A549 (cell line): Measurements from ENCODE around the gene PTGER1. TPM values are rescaled to one million over a fixed set of nuclear protein-coding genes. Genes with fewer than 3 reads are reported as not detected.

Source experiments
- ATAC-seq, 2 experiments: fragments of 200-7000 bp in 1 of 2; fragments of >200 bp in 1 of 2; cut with Nextera tagmentation in 1 of 2; cut with Tn5 transposase in 1 of 2; 3 replicates each; pipeline versions ENCODE4 v1.8.0 to v1.9.1; 2018 to 2020; ENCODE audit warnings: mild to moderate bottlenecking in 1 of 2, moderate library complexity in 1 of 2
- CTCF ChIA-PET: fragments of 300-600 bp; sonication (Branson Sonifier 250); formaldehyde crosslinking; extraction: SDS; loops from one replicate; lab custom pipeline; 2021; ENCODE audit warnings: antibody characterized with exemption, inconsistent platforms; lab: Yijun Ruan, JAX
- POLR2A ChIA-PET: fragments of 350-600 bp; formaldehyde crosslinking; extraction: SDS; loops from one replicate; lab custom pipeline; 2021; ENCODE audit warnings: antibody characterized with exemption, inconsistent platforms; lab: Yijun Ruan, JAX
- DNase-seq, 2 experiments: peaks; one replicate each; pipeline versions ENCODE4 v3.0.0 to v3.0.0-alpha.2; 2011 to 2016; ENCODE audit warnings: low read depth in 1 of 2, low spot score in 1 of 2
- FAIRE-seq: peaks from 2 replicates; lab custom pipeline; 2011; peaks lifted over from hg19 to GRCh38; lab: Jason Lieb, UNC
- H3K27ac ChIP-seq, 2 experiments: fragments of >200 bp; sonication (Bioruptor Twin); formaldehyde crosslinking; 3 replicates each; pipeline ENCODE4 v1.5.1; 2016 to 2017
- H3K4me1 ChIP-seq: fragments of >200 bp; sonication (Bioruptor Twin); formaldehyde crosslinking; 3 replicates; pipeline ENCODE4 v1.6.1; 2016
- H3K4me2 ChIP-seq: fragments of >200 bp; sonication (Bioruptor Twin); formaldehyde crosslinking; 3 replicates; pipeline ENCODE4 v1.6.1; 2016
- H3K4me3 ChIP-seq: fragments of >200 bp; sonication (Bioruptor Twin); formaldehyde crosslinking; 3 replicates; pipeline ENCODE4 v1.5.1; 2016
- H3K9me3 ChIP-seq: fragments of >200 bp; sonication (Bioruptor Twin); formaldehyde crosslinking; 3 replicates; pipeline ENCODE4 v1.6.1; 2016
- CEBPB ChIP-seq, 2 experiments: fragments of >200 bp in 1 of 2; sonication (Bioruptor Twin) in 1 of 2; formaldehyde crosslinking in 1 of 2; IDR thresholded peaks; 2 replicates each; pipeline ENCODE4 v1.6.1; 2012 to 2016
- CHD4 ChIP-seq: fragments of 200-600 bp; sonication (generic); IDR thresholded peaks from 2 replicates; pipeline ENCODE4 v1.6.1; 2016; ENCODE audit warnings: antibody characterized with exemption, mild to moderate bottlenecking, borderline replicate concordance
- EHF ChIP-seq: fragments of 250-450 bp; sonication (Bioruptor Pico); IDR thresholded peaks from 2 replicates; pipeline ENCODE4 v1.5.0; 2020; ENCODE audit warnings: mild to moderate bottlenecking
- EP300 ChIP-seq, 2 experiments: fragments of >200 bp; sonication (Bioruptor Twin); formaldehyde crosslinking; IDR thresholded peaks; 2 replicates in 1 of 2; 3 replicates in 1 of 2; pipeline ENCODE4 v1.6.1; 2016 to 2017
- FOSB ChIP-seq: fragments of 250-450 bp; sonication (Bioruptor Pico); IDR thresholded peaks from 2 replicates; pipeline ENCODE4 v1.5.0; 2020; ENCODE audit warnings: mild to moderate bottlenecking, moderate library complexity
- FOSL2 ChIP-seq, 2 experiments: fragments of 450-650 bp in 1 of 2; fragments of >200 bp in 1 of 2; sonication (Bioruptor Twin) in 1 of 2; formaldehyde crosslinking; IDR thresholded peaks; 2 replicates each; pipeline versions ENCODE4 v1.5.0 to v1.6.1; 2016 to 2020; ENCODE audit warnings: mild to moderate bottlenecking in 1 of 2, moderate library complexity in 1 of 2
- FOXS1 ChIP-seq: fragments of 250-450 bp; sonication (Bioruptor Pico); IDR thresholded peaks from 2 replicates; pipeline ENCODE4 v1.5.0; 2020; ENCODE audit warnings: mild to moderate bottlenecking, moderate library complexity
- HEYL ChIP-seq: fragments of 250-450 bp; sonication (Bioruptor Pico); IDR thresholded peaks from 2 replicates; pipeline ENCODE4 v1.8.0; 2021; ENCODE audit warnings: mild to moderate bottlenecking, moderate library complexity
- HOXB13 ChIP-seq: fragments of 250-450 bp; sonication (Bioruptor Pico); IDR thresholded peaks from 2 replicates; pipeline ENCODE4 v1.5.0; 2020; ENCODE audit warnings: low read depth, mild to moderate bottlenecking, moderate library complexity
- HOXB5 ChIP-seq: fragments of 250-450 bp; sonication (Bioruptor Pico); IDR thresholded peaks from 2 replicates; pipeline ENCODE4 v1.5.0; 2020; ENCODE audit warnings: mild to moderate bottlenecking, moderate library complexity
- KDM1A ChIP-seq: fragments of 200-600 bp; sonication (generic); IDR thresholded peaks from 2 replicates; pipeline ENCODE4 v1.6.1; 2016; ENCODE audit warnings: low read depth, mild to moderate bottlenecking
- PHF8 ChIP-seq: fragments of 200-600 bp; sonication (generic); IDR thresholded peaks from 2 replicates; pipeline ENCODE4 v1.6.1; 2016; ENCODE audit warnings: low read depth, mild to moderate bottlenecking, antibody characterized with exemption, moderate library complexity, borderline replicate concordance
- TFCP2L1 ChIP-seq: fragments of 250-450 bp; sonication (Bioruptor Pico); IDR thresholded peaks from 2 replicates; pipeline ENCODE4 v1.5.0; 2021; ENCODE audit warnings: mild to moderate bottlenecking
- TP53 ChIP-seq: fragments of 250-450 bp; sonication (Bioruptor Pico); IDR thresholded peaks from 2 replicates; pipeline ENCODE4 v1.5.0; 2021; ENCODE audit warnings: mild to moderate bottlenecking, moderate library complexity
- WGBS: methylation state at CpG from one replicate; pipeline ENCODE4 v1.1.6; 2017; ENCODE audit errors: missing lambda C conversion rate; 5-methylcytosine and 5-hydroxymethylcytosine counted together
- polyA plus RNA-seq, 4 experiments: library from polyadenylated mRNA; depleted of rRNA in 3 of 4; stranded (reverse); fragments of >200 nt; fragmentation: RNase III in 1 of 4; extraction: RNeasy Plus Mini Kit Qiagen cat#74134 plus additional on column Dnase treatment in 1 of 4; gene quantifications; 2 replicates in 3 of 4; 3 replicates in 1 of 4; pipeline ENCODE4 v1.2.3, GENCODE V29; 2011 to 2017
- TF ChIP-seq, protein P1 (sequence below): fragments of 250-450 bp; sonication (Bioruptor Pico); IDR thresholded peaks from 2 replicates; pipeline ENCODE4 v1.5.0; 2021; ENCODE audit warnings: mild to moderate bottlenecking, moderate library complexity, borderline replicate concordance
- TF ChIP-seq, protein P2 (sequence below): fragments of 450-650 bp; IDR thresholded peaks from 2 replicates; pipeline ENCODE4 v1.6.1; 2014; ENCODE audit warnings: antibody characterized with exemption
- TF ChIP-seq, protein P3 (sequence below): fragments of 150-350 bp; IDR thresholded peaks from 2 replicates; pipeline ENCODE4 v1.6.1; 2014; ENCODE audit warnings: low read depth, mild to moderate bottlenecking, low read length
- TF ChIP-seq, protein P4 (sequence below): fragments of >200 bp; sonication (Bioruptor Twin); formaldehyde crosslinking; IDR thresholded peaks from 2 replicates; pipeline ENCODE4 v1.6.1; 2016
- TF ChIP-seq, protein P5 (sequence below): fragments of 250-450 bp; sonication (Bioruptor Pico); IDR thresholded peaks from 2 replicates; pipeline ENCODE4 v1.5.0; 2020; ENCODE audit warnings: low read depth, mild to moderate bottlenecking, moderate library complexity
- TF ChIP-seq, protein P6 (sequence below): IDR thresholded peaks from 2 replicates; pipeline ENCODE4 v1.6.1; 2012

Gene PTGER1
- polyA plus RNA-seq, 2 of the 4 experiments (the other 2 are of a cell fraction): 0.06 to 0.17 TPM

DNA sequence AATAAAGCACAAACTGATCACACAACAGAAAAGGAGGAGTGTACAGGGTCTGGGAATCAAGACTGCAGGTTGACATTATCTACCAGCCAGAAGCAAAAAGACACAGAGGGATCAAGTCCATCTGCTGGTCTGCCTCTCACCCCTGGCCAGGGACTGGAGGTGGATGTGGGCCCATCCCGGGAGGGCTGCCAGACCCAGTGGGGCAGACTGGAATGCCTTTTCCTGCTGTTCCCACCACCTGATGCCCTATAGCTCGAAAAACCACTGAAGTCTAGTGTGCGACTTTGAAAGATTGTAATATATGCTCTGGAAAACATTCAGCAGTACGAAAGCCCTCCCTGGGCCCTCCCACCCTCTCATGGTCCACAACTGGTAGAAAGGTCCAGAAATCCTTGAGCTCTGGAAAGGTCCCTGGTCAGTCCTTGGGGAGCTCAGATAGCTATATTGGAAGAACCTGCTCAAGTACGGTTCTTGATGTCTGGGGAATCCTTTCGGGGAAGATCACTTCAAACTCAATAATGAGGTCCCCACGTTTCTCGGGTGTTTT is 40.4 kb upstream of the PTGER1 start (continued):
- TF ChIP-seq, protein P1, sequence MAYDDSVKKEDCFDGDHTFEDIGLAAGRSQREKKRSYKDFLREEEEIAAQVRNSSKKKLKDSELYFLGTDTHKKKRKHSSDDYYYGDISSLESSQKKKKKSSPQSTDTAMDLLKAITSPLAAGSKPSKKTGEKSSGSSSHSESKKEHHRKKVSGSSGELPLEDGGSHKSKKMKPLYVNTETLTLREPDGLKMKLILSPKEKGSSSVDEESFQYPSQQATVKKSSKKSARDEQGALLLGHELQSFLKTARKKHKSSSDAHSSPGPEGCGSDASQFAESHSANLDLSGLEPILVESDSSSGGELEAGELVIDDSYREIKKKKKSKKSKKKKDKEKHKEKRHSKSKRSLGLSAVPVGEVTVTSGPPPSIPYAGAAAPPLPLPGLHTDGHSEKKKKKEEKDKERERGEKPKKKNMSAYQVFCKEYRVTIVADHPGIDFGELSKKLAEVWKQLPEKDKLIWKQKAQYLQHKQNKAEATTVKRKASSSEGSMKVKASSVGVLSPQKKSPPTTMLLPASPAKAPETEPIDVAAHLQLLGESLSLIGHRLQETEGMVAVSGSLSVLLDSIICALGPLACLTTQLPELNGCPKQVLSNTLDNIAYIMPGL (CRISPR knock-in tag): no peak
- TF ChIP-seq, protein P2, sequence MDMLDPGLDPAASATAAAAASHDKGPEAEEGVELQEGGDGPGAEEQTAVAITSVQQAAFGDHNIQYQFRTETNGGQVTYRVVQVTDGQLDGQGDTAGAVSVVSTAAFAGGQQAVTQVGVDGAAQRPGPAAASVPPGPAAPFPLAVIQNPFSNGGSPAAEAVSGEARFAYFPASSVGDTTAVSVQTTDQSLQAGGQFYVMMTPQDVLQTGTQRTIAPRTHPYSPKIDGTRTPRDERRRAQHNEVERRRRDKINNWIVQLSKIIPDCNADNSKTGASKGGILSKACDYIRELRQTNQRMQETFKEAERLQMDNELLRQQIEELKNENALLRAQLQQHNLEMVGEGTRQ: no peak
- TF ChIP-seq EP300 (IDR thresholded peaks at IDR 0.05): no peak
- no peak for TF ChIP-seq HOXB13
- TF ChIP-seq PHF8: no peak
- no peak for TF ChIP-seq HOXB5 (CRISPR knock-in tag)
- TF ChIP-seq, protein P3, sequence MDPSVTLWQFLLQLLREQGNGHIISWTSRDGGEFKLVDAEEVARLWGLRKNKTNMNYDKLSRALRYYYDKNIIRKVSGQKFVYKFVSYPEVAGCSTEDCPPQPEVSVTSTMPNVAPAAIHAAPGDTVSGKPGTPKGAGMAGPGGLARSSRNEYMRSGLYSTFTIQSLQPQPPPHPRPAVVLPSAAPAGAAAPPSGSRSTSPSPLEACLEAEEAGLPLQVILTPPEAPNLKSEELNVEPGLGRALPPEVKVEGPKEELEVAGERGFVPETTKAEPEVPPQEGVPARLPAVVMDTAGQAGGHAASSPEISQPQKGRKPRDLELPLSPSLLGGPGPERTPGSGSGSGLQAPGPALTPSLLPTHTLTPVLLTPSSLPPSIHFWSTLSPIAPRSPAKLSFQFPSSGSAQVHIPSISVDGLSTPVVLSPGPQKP: no peak
- TF ChIP-seq CHD4: no peak
- no peak for TF ChIP-seq FOSL2 (IDR thresholded peaks at IDR 0.05)
- no peak for TF ChIP-seq FOSL2 (CRISPR knock-in tag; IDR thresholded peaks at IDR 0.05)

DNA sequence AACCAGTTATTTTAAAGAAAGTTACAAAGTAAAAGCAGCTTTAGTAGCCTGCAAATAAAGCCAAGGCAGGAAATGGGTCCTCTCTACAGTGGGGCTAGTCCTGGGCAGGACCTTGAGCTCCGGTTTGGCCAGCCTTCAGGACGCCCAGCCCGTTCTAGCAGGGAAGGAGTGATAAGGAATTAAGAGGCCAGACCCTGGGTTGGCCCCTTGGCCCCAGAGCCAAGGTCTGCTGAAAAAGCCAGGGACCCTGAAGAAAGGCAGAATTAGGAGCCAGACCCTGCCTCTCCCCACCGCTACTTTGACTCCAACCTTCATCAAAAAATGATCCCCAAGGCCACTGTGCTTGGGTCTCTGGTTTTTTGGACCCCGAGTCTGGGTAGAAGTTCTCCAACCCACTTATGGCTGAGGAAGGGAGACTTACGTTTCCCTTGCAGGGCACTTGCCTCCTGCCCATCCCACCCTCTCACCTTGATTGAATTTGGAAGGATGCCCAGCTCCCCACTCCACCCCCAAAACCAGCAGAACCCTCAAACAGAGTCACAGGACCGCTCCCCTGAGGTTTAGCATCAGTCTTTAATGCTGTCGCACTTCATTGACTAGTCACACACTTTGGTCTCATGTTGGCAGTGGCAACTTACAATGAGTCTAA is 39.2 kb upstream of the PTGER1 start:
- CTCF ChIA-PET: interaction anchor here (1.0 to 1.9 kb wide), 4 partner anchors 8 to 42 kb away, joined by 3 to 11 read pairs (median 4); no protein-coding TSS in a partner anchor
- TF ChIP-seq FOSB (CRISPR knock-in tag) (no peak), TP53 (no peak), CEBPB (IDR thresholded peaks at IDR 0.05) (no peak), EHF (CRISPR knock-in tag) (no peak), HEYL (CRISPR knock-in tag) (no peak), TFCP2L1 (no peak), KDM1A (no peak), FOXS1 (CRISPR knock-in tag) (no peak)
- TF ChIP-seq, protein P4, sequence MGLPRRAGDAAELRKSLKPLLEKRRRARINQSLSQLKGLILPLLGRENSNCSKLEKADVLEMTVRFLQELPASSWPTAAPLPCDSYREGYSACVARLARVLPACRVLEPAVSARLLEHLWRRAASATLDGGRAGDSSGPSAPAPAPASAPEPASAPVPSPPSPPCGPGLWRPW: no peak
- TF ChIP-seq, protein P5, sequence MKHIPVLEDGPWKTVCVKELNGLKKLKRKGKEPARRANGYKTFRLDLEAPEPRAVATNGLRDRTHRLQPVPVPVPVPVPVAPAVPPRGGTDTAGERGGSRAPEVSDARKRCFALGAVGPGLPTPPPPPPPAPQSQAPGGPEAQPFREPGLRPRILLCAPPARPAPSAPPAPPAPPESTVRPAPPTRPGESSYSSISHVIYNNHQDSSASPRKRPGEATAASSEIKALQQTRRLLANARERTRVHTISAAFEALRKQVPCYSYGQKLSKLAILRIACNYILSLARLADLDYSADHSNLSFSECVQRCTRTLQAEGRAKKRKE: no peak
- TF ChIP-seq, protein P6, sequence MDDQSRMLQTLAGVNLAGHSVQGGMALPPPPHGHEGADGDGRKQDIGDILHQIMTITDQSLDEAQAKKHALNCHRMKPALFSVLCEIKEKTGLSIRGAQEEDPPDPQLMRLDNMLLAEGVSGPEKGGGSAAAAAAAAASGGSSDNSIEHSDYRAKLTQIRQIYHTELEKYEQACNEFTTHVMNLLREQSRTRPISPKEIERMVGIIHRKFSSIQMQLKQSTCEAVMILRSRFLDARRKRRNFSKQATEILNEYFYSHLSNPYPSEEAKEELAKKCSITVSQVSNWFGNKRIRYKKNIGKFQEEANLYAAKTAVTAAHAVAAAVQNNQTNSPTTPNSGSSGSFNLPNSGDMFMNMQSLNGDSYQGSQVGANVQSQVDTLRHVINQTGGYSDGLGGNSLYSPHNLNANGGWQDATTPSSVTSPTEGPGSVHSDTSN: no peak
- TF ChIP-seq, protein P2: no peak
- Histone ChIP-seq H3K4me3 (no peak overlapping the region), H3K27ac (peak overlapping the region; percentile 99 to 100; a peak in 4 of 6 replicates), H3K4me1 (peaks cover 60% of the 10 kb centered on the region), H3K4me2 (peak overlapping the region; percentile 93), H3K9me3 (no peaks in the 10 kb centered on the region)
- FAIRE-seq (no peak), ATAC-seq (no peak), DNase-seq (no peak)
- POLR2A ChIA-PET: no interaction called here
- 77% methylated on average over 8 of the region's 8 CpGs for WGBS
